CD4-positive, alpha-beta T cell treated with Interleukin-6 at 100 ng/mL for 8 hours (primary cell): ENCODE results near the gene KNTC1.
"Not testable (repeated sequence)": the region's sequence is repeated elsewhere in the genome, so short reads cannot be mapped to it uniquely, and the experiment has no call there.

Source experiments
- DNase-seq: peaks from one replicate; pipeline ENCODE4 v3.0.0-alpha.2; 2020; ENCODE audit warnings: mixed read lengths, low spot score

Gene KNTC1, protein sequence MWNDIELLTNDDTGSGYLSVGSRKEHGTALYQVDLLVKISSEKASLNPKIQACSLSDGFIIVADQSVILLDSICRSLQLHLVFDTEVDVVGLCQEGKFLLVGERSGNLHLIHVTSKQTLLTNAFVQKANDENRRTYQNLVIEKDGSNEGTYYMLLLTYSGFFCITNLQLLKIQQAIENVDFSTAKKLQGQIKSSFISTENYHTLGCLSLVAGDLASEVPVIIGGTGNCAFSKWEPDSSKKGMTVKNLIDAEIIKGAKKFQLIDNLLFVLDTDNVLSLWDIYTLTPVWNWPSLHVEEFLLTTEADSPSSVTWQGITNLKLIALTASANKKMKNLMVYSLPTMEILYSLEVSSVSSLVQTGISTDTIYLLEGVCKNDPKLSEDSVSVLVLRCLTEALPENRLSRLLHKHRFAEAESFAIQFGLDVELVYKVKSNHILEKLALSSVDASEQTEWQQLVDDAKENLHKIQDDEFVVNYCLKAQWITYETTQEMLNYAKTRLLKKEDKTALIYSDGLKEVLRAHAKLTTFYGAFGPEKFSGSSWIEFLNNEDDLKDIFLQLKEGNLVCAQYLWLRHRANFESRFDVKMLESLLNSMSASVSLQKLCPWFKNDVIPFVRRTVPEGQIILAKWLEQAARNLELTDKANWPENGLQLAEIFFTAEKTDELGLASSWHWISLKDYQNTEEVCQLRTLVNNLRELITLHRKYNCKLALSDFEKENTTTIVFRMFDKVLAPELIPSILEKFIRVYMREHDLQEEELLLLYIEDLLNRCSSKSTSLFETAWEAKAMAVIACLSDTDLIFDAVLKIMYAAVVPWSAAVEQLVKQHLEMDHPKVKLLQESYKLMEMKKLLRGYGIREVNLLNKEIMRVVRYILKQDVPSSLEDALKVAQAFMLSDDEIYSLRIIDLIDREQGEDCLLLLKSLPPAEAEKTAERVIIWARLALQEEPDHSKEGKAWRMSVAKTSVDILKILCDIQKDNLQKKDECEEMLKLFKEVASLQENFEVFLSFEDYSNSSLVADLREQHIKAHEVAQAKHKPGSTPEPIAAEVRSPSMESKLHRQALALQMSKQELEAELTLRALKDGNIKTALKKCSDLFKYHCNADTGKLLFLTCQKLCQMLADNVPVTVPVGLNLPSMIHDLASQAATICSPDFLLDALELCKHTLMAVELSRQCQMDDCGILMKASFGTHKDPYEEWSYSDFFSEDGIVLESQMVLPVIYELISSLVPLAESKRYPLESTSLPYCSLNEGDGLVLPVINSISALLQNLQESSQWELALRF (N-terminal part only)

DNA sequence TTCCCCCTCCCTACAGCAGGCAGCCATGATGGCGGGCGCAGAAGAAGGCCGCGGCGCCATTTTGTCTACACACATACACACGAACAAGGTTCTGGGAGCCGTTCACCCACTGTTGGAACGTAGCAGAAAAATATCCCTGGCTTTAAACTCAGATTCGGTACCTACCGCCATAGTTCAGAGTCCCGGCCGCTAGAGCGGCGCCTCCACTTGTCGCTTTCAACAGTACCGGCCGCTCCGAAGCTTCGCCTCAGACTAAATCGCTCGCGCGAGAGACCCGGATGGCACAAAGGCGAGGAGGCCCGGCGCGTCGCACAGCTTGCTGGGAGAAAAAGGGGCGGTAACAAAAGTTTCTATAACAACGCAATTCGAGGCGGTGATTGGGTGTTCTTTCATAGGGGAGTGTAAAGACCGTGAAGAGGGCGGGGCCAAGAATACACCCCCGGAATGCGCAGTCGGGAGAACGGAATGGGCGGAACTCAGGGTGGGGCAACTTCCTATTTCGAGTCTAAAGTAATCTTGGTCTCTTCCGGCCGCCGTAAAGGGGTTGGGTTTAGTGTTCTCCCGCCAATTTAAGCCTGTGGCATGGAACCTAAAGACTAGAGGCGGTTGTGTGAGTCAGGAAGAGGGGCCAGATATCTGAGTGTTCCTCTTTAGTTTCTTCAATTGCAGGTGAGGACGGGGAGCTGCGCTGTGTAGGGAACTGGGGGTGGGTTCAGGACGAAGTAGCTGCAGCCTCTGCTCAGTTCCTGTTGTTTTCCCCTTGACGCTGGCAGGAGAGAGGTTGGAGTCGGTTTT lies at the start of gene KNTC1, which contains the start of gene RSRC2:
KNTC1 (plus strand) TSS at position 567 of the 795 bp plus-strand sequence. CDS start 2,815 bp downstream, outside the sequence.
RSRC2 (minus strand) TSS at position 254 of the 795 bp plus-strand sequence; CDS start at position 171, 83 bp downstream.
- DNase-seq = peak; percentile 99

DNA sequence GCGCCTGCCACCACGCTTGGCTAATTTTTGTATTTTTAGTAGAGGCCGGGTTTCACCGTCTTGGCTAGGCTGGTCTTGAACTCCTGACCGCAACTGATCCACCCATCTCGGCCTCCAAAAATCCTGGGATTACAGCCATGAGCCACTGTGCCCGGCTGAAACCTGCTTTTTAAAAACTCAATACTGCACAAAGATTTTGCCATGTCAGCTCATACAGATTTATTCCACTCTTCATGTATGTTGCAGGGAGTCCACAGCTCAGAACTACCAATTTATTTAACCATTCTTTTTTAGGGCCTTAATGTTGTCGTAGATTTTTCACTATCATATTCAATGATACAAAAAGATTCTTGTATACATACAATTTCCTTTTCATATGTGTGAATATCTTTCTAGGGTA lies 46.3 kb upstream of the KNTC1 start:
- DNase-seq = no peak

DNA sequence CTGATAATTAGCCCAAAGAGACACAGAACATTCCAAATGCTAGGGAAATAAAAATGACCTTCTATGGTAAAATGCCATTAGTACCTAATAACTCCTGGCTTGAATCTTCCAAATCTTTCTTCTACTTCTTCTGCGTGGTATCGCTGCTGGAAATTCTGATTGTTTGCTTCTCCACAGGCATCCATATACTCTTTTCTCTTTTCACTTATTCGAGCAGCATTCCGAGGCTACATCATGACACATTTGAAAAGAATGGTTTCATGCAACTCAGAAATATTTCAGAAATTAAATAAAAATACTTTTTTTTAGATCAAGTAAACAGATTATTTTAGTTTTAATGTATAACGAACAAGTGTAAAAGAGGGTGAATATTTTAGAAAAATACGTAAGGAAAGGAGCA lies 45.2 kb upstream of the KNTC1 start:
- no peak for DNase-seq

DNA sequence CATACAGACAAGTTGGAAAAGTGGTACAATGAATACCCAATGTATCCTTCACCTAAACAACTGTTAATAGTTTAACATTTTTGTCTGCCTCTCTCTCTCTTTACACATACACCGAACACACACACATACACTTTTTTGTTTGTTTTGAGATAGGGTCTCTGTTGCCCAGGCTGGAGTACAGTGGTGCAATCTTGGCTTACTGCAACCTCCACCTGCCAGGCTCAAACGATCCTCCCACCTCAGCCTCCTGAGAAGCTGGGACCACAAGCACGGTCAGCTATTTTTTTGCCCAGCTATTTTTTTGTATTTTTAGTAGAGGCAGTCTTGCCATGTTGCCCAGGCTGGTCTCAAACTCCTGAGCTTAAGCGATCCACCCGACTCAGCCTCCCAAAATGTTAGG lies 43.1 kb upstream of the KNTC1 start:
- no peak for DNase-seq

DNA sequence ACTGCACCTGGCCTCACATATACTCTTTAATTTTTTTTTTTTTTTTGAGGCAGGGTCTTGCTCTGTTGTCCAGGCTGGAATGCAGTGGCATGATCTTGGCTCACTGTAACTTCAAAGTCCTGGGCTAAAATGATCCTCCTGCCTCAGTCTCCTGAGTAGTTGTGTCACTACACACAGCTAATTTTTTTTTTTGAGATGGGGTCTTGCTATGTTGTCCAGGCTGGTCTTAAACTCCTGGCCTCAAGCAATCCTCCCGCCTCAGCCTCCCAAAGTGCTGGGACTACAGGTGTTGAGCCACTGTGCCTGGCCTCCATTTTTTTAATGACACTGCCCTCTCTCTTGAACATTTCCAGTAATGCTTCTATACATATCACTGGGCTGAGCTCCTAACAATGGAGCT lies 42.7 kb upstream of the KNTC1 start:
- not testable (repeated sequence) for DNase-seq

DNA sequence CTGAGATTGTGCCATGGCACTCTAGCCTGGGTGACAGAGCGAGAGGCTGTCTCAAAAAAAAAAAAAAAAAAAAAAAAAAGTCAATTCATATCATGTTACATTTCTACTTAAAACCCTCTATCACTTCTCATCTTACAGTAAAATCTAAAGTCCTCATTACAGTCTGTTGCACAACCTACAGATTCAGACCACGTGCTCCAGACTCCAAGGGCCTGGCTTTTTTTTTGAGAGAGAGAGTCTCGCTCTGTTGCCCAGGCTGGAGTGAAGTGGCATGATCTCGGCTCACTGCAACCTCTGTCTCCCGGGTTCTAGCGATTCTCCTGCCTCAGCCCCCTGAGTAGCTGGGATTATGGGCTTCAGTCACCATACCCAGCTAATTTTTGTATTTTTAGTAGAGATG lies 40.7 kb upstream of the KNTC1 start:
- DNase-seq = not testable (repeated sequence)

DNA sequence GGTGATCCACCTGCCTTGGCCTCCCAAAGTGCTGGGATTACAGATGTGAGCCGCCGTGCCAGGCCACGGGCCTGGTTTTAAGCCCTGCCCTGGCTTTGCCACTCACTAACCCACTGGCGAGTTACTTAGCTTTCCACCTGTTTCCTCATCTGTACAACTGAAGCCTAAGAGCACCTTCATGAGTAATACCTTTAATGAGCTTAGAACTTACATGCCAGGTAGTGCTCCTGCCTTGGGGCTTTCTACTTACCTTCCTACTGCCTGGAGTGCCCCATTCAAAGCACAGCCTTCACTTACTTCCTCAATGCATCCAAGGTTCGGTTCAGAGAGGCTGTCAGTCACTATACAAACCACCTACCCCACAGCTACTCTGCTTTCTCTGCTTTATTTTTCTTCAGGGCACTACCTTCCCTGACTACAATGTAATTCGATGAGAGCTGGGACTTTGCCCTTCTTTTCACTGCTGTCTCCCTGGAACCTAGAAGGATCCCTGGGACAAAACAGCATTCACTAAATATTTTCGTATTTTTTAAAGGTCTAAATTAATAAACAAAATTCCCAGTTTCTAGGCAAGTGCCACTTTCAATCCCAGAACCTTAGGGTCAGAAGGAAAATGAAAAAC lies 40.1 kb upstream of the KNTC1 start:
- no peak for DNase-seq

DNA sequence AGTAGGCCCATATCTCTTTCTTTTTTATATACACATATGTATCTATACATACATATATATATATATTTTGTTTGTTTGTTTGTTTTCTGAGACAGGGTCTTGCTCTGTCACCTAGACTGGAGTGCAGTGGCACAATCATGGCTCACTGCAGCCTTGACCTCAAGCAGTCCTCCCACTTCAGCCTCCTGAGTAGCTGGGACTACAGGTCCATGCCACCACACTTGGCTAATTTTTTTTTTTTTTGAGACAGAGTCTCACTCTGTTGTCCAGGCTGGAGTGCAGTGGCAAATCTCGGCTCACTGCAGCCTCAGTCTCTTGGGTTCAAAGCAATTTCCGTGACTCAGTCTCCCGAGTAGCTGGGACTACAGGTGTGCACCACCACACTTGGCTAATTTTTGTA lies 39.2 kb upstream of the KNTC1 start:
- DNase-seq = not testable (repeated sequence)

DNA sequence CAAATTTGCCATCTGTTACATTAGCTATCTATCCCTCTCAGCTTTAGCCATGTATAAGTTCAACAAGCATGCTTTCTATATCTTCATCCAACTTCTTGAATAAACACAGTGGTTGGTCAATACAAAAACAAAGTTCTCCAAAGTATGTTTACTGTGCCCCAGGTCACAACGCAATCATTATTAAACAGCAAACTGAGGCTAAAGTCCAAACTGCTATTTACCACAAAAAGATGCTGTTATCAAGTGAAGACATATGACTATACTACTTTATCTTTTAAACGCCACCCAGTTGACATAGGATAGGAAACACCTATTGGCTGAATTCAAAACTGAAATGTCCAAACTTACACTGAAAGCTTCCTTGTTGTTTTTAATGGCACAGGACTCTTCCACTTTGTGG lies 38.0 kb upstream of the KNTC1 start:
- DNase-seq = no peak

DNA sequence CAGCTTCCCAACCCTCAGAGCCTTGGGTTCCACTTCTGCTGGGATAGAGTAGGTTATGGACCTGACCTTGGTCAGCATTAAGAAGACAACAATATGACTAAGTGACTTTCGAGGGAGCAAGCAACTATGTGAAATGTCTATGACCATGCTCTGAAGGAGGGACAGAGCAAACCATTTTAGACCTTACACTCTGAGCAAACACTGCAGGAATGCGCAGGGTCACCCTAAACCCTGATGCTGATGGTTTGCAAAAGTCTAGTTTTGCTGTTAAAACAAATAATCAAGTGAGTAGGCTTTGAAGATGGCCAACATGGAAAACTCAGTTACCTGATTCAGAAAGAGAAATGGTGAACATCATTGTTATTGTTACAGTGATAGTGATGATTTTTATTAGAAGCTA lies 35.1 kb upstream of the KNTC1 start:
- no peak for DNase-seq

DNA sequence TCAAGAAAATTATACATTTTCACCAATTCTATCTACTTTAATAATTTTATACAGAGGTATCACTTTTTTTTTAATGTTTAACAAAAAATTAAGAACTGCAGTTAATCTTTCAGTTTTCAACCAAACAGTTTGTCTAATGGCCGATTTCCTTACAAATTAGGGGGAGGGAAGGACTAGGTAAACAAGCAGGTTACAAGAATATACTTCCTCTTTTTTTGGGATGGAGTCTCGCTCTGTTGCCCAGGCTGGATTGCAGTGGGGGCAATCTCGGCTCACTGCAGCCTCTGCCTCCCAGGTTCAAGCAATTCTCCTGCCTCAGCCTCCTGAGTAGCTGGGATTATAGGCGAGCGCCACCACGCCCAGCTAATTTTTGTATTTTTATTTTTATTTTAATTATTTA lies 33.8 kb upstream of the KNTC1 start:
- DNase-seq = not testable (repeated sequence)

DNA sequence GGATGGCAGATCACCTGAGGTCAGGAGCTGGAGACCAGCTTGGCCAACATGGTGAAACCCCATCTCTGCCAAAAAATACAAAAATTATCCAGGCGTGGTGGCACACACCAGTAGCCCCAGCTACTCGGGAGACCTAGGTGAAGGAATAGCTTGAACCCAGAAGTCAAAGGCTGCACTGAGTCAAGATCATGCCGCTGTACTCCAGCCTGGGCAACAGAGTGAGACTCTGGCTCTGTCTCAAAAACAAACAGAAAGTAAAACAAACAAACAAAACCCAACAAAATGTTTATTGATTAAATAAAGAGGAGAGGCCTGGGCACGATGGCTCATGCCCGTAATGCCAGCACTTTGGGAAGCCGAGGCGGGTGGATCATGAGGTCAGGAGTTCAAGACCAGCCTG lies 31.8 kb upstream of the KNTC1 start:
- no peak for DNase-seq

DNA sequence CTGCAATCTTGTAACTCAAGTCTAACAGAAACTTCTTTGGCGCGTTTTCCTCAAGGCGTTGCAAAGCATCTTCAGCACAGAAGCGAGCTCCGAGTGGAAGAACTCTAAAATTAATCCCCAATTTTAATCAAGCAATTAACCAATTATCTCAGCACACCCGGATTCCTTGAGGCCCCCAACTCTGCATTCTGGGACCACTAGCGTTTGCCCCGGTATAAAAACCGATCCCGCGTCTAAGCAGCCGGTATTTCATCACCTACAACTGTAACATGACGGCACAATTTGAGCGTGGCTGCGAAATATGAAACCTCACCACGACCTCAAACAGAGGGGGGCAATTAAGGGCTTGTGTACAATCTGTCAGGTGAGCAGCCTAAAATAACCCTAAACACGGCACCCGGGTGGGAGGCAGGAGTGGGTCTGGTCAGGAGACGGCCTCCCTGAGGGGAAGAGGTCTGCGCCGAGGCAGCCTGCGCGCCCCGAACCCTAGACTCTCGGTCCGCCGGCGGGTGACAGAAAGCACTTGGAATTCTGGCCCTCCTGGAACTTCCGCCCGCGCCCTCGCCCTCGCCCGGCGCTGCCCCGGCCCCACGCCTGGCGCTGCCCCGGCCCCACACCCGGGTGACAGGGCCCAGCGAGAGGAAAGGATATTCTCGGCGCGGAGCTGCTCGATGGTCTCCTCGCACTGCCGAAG lies 26.9 kb upstream of the KNTC1 start:
- DNase-seq = peak; percentile 4

DNA sequence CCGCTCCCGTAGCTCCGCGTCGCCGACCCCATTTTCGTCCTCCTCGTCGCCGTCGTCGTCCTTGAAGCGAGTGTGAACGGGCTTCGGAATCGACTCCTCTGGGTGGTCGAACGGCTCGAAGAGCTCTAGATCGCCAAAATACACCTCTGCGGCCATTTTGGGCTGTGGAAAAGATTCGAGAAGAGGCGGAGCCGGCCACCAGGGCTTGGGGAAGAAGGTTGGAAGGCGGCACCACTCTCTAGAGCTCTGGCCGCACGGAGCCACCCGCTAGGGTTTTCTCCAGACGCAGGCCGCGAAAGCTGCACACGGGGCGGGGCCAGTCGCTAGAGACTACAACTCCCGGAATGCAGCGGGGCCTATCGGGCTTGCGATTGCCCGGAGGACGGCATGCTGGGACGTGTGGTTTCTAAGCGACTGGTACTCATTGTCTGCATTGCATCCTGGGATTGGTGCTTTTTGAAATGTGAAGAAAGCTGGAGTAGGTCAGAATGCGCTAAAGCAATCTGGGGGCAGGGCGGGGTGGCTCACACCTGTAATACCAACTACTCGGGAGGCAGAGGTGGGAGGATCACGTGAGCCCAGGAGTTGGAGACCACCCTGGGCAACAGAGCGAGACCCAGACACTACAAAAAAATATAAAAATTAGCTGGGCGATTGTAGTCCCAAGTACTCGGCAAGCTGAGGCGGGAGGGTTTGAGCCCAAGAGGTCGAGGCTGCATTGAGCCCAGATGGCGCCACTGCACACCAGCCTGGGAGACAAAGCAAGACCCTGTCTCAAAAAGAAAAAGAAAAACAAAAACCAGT lies 26.2 kb upstream of the KNTC1 start, which contains the start of gene ZCCHC8:
ZCCHC8 (minus strand) TSS at position 248 of the 804 bp plus-strand sequence; CDS start at position 156, 92 bp downstream.
- DNase-seq = peak; percentile 96

DNA sequence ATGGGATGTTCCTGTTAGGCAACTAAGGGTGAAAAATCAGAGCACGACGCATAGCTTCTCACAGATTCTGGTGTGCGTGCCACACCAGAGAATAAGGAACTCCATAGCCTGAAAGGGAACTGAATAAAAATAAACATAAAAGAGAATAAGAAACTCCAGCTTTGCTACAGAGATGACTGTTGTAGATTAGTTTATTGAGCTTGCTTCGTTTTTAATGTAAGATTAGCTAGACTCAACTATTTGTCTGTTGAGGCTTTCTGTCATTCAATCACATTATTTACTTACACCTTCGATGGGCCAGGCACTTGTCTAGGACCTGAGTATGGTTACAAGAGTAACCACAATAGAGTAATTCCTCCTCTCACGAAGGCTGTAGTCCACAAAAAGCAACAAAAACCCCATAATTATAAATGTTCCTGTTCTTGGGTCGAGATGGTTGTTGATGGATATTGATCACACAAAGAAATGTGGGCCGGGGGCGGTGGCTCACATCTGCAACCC lies 25.5 kb upstream of the KNTC1 start:
- DNase-seq = no peak

DNA sequence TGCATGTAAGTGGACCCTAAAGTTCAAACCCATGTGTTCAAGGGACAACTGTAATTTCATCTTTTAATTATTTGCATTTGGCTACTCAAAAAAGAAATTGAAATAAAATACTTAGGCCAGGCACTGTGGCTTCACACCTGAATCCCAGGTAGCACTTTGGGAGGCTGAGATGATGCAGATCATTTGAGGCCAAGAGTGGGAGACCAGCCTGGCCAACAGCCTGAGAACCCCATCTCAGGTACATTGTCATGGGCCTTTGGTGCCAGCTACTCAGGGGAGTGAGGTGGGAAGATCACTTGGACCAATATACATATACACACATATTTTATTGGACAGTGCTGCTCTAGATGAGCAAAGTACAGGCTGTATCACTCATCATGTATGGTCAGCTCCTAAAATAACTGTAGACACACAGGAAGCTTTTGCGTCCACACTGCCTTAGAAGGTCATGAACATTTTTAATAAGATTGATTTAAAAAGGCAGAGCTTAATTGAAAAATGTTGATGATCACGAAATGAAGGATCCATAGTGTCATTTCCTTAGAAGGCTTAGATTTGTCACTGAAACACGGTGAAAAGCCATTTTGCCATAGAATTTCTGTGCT lies 23.8 kb upstream of the KNTC1 start:
- no peak for DNase-seq

DNA sequence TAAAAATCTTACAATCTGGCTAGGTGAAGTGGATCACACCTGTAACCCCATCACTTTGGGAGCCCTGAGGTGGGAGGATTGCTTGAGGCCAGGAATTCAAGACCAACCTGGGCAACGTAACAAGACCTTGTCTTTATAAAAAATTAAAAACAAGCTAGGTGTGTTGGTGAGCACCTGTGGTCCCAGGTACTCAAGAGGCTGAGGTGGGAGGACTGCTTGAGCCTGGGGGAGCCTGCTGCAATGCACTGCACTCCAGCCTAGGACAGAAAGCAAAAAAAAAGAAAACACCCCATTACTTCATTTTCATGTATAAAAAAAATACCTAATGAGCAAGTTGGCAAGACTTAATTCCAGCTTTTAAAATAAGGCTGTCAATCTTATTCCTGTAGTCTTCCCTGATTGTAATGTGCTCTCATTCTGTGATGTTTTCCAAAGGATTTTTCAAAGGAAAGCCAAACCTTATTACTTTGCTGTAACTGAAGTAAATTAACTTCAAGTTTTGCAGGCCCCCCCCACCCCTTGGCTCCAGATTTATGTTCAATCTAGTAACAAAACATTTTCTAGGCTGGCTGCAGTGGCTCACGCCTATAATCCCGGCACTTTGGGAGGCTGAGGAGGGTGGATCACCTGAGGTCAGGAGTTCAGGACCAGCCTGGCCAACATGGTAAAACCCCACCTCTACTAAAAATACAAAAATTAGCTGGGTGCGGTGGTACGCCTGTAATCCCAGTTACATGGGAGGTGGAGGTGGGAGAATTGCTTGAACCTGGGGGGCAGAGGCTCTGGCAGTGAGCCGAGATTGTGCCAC lies 23.1 kb upstream of the KNTC1 start:
- DNase-seq = no peak
